Sciatic nerve (tissue), 2 donors: ENCODE measurements around the gene CARS1. TPM values are rescaled to one million over a fixed set of nuclear protein-coding genes. Genes with fewer than 3 reads are reported as not detected.

Source experiments
- ATAC-seq: fragments of 200-7000 bp; cut with Tn5 transposase; one replicate; pipeline ENCODE4 v1.9.1; 2020; ENCODE audit warnings: mild to moderate bottlenecking, moderate library complexity
- DNase-seq: peaks from one replicate; pipeline ENCODE4 v3.0.0-alpha.2; 2020; ENCODE audit warnings: low spot score
- intact Hi-C: fragments of 100-400 bp; cut with DNase I; formaldehyde crosslinking; loops from one replicate; pipeline ENCODE4 v1.14.2; 2022
- total RNA-seq: library from RNA; stranded (reverse); fragmentation: NEBNext Ultra II Directional; extraction: Animal tissue kit (Norgen Biotek cat#: 25700); gene quantifications from one replicate; pipeline ENCODE4 v1.2.1, GENCODE V29; 2021
- donor health status: DM: no; HTN: no; CAD: no.
- donor health status: DM: no; HTN: no; CAD: no.

The CARS1 gene
- total RNA-seq, 1 donor from 2014 or later, result 42.3 TPM

- intact Hi-C loops, result no loop called here
- ATAC-seq (no peak), DNase-seq (no peak)
These were observed 104.9 kb downstream of the CARS1 start for GRCh38 chr11:2952290-2952689.

GRCh38 chr11:2951231-2952110, 105.8 kb downstream of the CARS1 start:
- intact Hi-C loops, result no loop called here
- no peak for ATAC-seq
- no peak for DNase-seq

Other genes starting within 250 kb of the CARS1 start
- gene CDKN1C, start 171.6 kb downstream of the CARS1 start, total RNA-seq, result 186 TPM
- gene PHLDA2, start 128.0 kb downstream of the CARS1 start, total RNA-seq, result 7.5 TPM
- 173 TPM for gene NAP1L4, start 65.1 kb downstream of the CARS1 start, total RNA-seq
- gene OSBPL5, start 107.9 kb upstream of the CARS1 start, total RNA-seq, result 58.3 TPM
- gene MRGPRG, start 161.4 kb upstream of the CARS1 start, total RNA-seq, result not detected
- not detected for gene MRGPRE, start 175.0 kb upstream of the CARS1 start, total RNA-seq